Activated CD4-positive, alpha-beta T cell treated with anti-CD3 and anti-CD28 coated beads, Interleukin-2, amount 50 U/mL, for 16 hours (primary cell): ENCODE data around the gene CPEB3.
"Not testable (repeated sequence)": the region's sequence is repeated elsewhere in the genome, so short reads cannot be mapped to it uniquely, and the experiment has no call there.

ENCODE experiments used
- DNase-seq: peaks from one replicate; pipeline ENCODE4 v3.0.0-alpha.2; 2020

The CPEB3 gene

GRCh38 chr10:92290837-92291615 is at the start of gene CPEB3, which contains the start of gene MARCHF5:
Gene CPEB3, minus strand, starts transcription at chr10:92291078. Its CDS starts 50,728 bp downstream, at chr10:92240350.
Gene MARCHF5, plus strand, starts transcription at chr10:92291167. Its CDS starts 328 bp downstream, at chr10:92291495.
- DNase-seq = peak; percentile 96

DNA sequence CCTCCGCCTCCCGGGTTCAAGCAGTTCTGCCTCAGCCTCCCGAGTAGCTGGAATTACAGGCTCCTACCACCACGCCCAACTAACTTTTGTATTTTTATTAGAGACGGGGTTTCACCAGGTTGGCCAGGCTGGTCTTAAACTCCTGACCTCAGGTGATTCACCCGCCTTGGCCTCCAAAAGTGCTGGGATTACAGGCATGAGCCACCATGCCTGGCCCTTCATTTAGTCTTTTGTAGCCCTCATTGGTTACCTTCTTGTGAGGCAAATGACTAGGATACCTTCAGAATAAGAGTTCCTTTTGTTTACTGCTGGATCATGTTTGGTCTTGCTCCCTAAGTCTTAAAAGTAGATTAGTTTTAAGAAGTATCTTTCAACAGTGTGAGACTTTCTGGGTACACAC is 39.0 kb upstream of the CPEB3 start:
- not testable (repeated sequence) for DNase-seq

- no peak for DNase-seq
Measured at GRCh38 chr10:92328993-92329392, 38.1 kb upstream of the CPEB3 start.

DNA sequence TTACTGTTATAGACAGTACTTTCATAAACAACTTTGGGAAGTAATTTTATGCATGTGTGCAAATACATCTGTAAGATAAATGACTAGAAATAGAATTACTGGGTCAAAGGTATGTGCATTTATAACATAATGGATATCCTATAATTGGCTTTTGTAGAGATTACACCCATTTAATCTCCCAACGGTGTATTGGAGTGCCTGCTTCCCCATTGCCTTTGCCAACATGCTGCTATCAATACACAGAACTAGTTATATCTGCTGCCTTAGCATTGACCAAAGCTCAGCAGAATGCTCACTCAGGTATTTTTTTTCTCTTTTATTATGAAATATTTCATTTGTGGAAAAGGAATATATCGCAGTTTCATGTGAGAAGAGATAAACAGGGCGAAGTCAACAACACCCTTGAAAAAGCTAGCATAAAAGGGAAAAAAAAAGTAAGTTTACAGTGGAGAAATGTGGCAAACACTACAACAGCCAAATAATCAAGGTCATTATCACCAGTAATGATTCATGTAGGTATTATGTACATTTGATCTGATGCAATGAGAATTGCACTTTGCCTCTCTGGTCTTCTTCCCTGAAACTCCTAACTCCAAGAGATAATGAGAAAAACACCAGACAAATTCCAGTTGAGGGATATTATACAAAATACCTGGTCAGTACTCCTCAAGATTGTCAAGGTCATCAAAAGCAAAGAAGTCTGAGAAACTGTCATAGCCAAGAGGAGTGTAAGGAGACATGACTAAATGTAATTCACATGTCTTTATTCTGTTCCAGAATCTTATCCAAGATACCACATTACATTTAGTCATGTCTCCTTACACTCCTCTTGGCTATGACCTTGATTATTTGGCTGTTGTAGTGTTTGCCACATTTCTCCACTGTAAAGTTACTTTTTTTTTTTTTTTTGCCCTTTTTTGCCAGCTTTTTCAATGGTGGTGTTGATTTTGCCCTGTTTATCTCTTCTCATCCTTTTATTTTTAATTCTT is 36.9 kb upstream of the CPEB3 start:
- DNase-seq = no peak

- DNase-seq = no peak
Measured at GRCh38 chr10:92323079-92323478, 32.2 kb upstream of the CPEB3 start.

GRCh38 chr10:92316610-92317009 is 25.7 kb upstream of the CPEB3 start:
- DNase-seq = no peak

DNA sequence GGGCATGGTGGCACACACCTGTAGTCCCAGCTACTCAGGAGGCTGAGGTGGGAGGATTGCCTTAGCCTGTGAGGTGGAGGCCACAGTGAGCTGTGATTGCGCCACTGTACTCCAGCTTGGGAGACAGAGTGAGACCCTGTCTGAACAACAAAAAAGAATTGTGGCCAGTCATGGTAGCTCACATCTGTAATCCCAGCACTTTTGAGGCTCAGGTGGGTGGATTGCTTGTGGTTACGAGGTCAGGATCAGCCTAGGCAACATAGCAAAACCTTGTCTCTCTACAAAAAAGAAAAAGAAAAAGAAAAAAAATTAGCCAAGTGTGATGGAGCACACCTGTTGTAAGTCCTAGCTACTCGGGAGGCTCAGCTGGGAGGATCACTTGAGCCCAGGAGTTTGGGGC is 22.9 kb upstream of the CPEB3 start:
- DNase-seq = no peak

DNA sequence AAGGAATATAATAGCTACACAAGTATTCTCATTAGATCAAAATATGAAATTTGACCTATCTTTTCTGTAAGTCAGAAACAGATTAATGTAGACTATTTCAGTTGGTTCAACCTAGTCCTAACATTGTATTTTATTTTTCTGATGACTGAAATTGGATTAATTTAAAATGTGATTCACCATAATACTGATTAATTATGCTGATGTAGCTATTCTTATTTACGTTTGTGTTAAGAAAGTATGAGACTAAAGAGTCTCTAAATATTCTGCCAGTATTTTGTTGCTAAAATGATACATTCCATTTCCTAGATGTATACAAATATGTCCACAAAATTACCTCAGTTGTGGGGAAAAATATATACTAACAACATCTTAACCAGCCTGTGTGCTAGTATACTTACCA is 18.4 kb upstream of the CPEB3 start:
- DNase-seq = no peak

DNA sequence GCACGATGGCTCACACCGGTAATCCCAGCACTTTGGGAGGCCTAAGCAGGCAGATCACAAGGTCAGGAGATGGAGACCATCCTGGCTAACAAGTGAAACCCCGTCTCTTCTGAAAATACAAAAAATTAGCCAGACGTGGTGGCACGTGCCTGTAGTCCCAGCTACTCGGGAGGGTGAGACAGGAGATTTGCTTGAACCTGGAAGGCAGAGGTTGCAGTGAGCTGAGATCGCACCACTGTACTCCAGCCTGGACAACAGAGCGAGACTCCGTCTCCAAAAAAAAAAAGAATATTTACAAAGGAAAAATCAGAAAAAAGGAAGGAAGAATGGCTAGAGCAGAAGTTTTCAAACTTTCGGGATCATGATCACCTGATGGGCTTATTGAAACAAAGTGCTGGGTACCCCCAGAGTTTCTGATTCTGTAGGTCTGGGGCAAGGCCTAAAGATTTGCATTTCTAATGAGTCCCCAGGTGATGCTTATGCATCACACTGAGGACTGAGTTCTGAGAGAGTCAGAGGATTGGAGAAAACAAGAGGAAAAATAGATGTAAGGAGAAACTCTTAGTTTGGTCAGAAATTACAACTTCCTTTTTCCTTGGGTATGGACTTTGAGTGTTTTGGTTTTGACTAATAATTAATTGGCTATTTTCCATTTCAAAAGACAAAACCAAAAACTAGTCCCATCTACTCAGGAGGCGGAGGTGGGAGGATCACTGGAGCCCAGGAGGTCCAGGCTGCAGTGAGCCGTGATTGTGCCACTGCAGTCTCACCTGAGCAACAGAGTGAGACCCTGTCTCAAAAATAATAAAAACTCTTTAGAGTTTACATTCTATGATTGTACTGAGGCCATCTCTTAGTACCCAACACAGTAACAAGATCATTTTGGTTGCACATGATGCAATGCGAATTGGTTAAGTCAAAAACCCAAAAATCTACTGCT is 14.5 kb upstream of the CPEB3 start:
- no peak for DNase-seq

DNA sequence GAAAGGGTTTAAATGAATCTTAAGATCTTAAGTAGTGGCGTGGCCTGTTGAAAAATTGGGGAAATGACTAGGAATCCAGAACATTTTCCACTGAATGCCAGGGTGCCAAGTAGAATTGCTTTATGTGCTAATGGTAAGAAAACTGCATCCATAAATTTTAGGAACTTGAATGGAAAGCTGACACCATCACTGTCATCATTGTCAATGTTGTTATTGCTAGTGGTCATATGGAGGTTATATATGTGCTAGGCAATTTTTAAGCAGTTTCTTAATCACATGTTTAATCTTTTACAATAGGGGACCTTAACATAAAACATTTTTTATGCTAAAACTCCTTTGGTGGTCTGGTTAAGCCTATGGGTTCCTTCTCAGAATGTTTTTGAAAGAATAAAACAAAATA is 13.2 kb upstream of the CPEB3 start:
- no peak for DNase-seq

GRCh38 chr10:92303096-92303495 is 12.2 kb upstream of the CPEB3 start:
- peak; percentile 1 for DNase-seq

- DNase-seq = no peak
Measured at GRCh38 chr10:92298487-92298886, 7.6 kb upstream of the CPEB3 start.

DNA sequence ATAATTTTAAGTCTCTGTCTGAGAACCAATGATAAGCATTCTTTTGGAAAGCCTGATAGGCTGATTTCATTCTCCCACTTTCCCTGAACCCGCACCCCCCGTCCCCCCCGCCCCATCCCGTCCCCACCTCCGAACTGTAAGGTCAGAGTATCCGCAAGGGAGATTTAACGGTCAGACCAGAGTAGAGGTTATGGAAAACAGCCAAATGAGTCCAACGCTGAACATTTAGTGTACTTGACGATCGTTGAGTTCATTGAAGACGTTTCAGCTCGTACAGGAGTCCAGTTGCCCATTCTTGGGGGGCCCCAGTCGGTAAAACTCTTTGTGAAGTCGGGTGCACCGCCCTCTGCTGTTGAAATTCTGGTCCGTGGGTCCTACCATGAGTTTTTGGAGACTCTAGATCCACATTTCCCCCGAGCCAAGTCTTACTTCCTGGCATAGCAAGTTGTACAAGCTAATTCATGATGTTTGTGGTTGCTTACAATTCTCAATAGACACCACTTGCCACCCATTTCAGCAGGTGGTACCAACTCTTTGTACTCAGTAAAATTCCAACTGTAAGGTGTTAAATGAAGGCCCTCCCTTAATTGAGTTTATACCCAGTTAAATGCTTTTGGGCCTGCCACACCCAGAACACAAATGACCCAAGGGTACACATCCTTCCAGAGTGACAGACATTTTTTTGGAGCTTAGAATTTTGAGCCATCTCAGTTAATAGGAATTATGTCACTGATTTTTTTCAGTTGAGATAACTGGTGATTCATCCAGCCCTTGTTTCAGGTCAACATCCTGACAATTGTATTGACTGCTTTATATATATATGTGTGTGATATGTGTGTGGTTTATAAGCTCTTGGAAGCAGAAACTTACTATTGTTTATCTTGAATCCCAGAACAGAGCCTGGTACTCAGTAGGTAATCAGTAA is 1.3 kb upstream of the CPEB3 start:
- peak; percentile 65 for DNase-seq

DNA sequence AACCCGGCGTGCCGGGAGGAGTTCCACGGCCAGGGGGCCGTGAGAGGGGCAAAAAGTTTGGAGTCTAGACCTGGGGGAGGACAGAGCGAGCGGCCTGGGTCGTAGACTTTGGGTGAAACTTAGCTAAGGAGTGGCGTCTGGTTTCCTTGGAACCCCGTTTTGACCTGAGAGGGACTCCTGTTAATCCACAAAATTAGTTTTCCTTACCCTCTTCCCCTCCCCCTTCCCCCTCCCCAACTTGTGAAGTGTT is 663 bp upstream of the CPEB3 start:
- no peak for DNase-seq

DNA sequence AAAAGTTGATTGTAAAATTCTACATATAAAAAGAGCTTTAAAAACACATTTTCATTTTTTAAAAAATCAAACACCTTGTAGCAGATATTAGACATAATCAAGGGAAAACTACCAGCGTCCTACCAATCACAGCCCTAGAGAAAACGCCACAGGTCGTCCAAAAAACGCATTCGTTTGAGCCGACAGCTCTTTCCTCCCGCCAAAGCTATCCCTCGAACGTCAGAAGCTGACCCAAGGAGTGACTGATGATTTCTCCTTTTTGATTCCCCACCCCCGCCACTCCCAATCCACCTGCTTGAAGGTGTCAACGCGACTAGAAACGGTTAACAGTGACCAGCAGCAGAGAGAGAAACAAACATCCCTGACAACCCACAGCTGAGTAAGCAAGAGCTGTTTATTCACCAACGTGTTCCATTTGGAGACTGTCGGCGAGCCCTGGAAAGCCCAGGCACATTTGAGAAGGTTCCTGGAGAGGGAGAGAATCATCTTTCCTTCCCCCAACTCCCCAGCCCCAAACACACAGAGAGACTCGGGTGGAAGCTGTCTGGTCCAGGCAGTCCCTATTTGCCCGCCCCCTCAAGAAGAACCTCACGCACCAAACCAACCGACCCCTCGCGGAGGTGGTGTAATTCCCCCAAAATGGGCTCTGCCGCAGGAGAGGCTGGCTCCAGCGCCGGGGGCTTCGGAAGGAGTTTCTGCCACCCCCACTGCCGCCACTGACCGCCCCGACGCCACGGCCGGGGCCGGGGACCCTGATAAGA is 622 bp downstream of the CPEB3 start:
- peak; percentile 8 for DNase-seq

GRCh38 chr10:92284112-92284704 is 6.7 kb downstream of the CPEB3 start:
- no peak for DNase-seq

- no peak for DNase-seq
Measured at GRCh38 chr10:92278996-92279696, 11.7 kb downstream of the CPEB3 start.

DNA sequence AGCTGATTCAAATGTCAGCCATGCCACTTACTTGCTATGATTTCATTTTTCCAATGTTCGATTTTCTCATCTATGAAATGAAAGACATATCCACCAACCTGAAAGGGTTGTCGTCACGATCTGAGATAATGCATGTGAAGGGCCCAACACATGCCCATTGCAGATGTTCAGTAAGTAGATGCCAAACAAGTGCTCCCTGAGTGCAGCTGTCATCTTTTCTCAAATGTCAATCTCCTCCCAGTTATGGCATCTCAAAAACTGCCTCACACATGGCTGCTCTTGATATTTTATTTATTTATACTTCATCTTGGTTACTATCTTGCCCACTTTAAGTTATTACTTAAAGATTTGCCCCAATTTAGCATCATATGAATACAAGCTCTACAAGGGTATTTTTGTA is 16.8 kb downstream of the CPEB3 start:
- no peak for DNase-seq

DNA sequence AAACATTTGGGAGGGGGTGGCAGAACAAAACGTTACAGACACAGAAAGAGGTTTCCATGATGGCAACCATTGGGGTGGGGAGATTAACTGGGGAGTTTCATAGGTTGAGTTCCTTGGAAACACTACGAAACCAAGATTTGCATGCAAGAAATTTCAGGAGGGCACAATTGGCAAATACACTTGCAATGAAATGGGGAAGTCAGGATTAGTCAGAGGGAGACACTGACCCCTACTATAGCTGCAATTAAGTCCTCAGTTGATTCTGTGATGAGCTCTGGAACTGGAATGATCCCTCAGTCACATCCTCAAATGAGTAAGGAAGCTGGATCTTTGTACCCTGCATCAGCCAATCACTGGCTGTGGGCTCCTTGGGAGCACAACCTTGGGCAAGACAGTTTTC is 22.1 kb downstream of the CPEB3 start:
- DNase-seq = no peak

- no peak for DNase-seq
Measured at GRCh38 chr10:92267343-92267742, 23.5 kb downstream of the CPEB3 start.
